ENCODE data around the gene SDHAF2. TPM values are rescaled to one million over a fixed set of nuclear protein-coding genes. Genes with fewer than 3 reads are reported as not detected.
A peak's percentile ranks its signal among the peaks of the same experiment; 100 is the strongest.

The SDHAF2 gene
- total RNA-seq, 1 experiment from 2014 or later, result 49.1 TPM

DNA sequence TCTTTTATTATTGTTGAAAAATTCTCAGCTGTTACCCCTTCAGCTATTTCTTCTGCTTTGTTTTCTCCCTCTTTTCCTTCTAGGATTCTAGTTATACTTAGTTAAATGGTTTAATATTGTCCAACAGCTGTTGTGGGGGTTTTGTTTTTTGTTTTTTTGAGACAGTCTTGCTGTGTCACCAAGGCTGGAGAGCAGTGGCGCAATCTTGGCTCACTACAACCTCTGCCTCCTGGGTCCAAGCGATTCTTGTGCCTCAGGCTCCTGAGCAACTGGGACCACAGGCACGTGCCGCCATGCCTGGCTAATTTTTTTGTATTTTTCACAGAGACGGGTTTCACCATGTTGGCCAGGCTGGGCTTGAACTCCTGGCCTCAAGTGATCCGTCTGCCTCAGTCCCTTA, 12.7 kb downstream of the SDHAF2 start:
- peaks cover 56% of the 10 kb centered on the region for H3K36me3 ChIP-seq (ENCODE audit: insufficient read depth, low read length, poor library complexity, severe bottlenecking)

DNA sequence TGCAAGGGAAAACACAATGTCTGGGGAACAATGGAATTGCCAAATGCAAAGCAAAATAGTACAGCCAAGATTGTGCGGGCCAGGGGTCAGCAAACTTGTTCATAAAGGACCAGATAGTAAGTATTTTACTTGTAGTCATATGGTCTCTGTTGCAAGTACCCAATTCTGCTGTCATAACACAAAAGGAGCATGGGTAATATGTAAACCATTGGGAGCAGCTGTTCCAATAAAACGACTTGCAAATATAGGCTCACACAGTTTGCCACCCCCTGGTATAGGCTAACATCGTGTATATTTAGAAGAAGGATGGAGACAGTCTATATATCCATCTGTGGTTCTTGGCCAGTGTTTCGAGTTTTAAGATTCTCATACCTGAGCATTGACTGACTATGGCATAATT, 15.6 kb downstream of the SDHAF2 start:
- no peaks in the 10 kb centered on the region for H3K9me3 ChIP-seq (ENCODE audit: low read depth, low read length, poor library complexity, severe bottlenecking)
- no peak for TF ChIP-seq EZH2 (IDR thresholded peaks at IDR 0.05; ENCODE audit: borderline replicate concordance, low read depth, low read length, poor library complexity, severe bottlenecking)
- TF ChIP-seq, protein P1, sequence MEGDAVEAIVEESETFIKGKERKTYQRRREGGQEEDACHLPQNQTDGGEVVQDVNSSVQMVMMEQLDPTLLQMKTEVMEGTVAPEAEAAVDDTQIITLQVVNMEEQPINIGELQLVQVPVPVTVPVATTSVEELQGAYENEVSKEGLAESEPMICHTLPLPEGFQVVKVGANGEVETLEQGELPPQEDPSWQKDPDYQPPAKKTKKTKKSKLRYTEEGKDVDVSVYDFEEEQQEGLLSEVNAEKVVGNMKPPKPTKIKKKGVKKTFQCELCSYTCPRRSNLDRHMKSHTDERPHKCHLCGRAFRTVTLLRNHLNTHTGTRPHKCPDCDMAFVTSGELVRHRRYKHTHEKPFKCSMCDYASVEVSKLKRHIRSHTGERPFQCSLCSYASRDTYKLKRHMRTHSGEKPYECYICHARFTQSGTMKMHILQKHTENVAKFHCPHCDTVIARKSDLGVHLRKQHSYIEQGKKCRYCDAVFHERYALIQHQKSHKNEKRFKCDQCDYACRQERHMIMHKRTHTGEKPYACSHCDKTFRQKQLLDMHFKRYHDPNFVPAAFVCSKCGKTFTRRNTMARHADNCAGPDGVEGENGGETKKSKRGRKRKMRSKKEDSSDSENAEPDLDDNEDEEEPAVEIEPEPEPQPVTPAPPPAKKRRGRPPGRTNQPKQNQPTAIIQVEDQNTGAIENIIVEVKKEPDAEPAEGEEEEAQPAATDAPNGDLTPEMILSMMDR (conservative IDR thresholded peaks at IDR 0.05; ENCODE audit: low read depth, low read length), result no peak
- H3K4me3 ChIP-seq (ENCODE audit: low read depth, low read length, poor library complexity, severe bottlenecking), result no peak overlapping the region
- DNase-seq (ENCODE audit: low spot score), result no peak
- no peak overlapping the region for H3K27ac ChIP-seq (ENCODE audit: low read depth, low read length, poor library complexity, severe bottlenecking)
- ChIA-PET CTCF (interaction anchor here (0.6 to 3.5 kb wide), 19 partner anchors 10 to 680 kb away, joined by 3 to 74 read pairs (median 3); partner anchors contain the start of gene LRRC10B), POLR2A (ENCODE audit: low non-redundant PET) (no interaction called here)
- peaks cover 8% of the 10 kb centered on the region for H3K4me1 ChIP-seq (ENCODE audit: insufficient read depth, low read length, poor library complexity, severe bottlenecking)
- no TSS peak for BruUV-seq (replicated peaks)
- H3K27me3 ChIP-seq (replicated peaks; ENCODE audit: insufficient read depth, low read depth, low read length, poor library complexity), result no peaks in the 10 kb centered on the region
- intact Hi-C loops (cut with micrococcal nuclease; ENCODE audit: unreplicated experiment), result loop anchor here (5.0 to 10.0 kb wide), 2 partner anchors 87 to 289 kb away; no protein-coding TSS in a partner anchor
- peaks cover 42% of the 10 kb centered on the region for H3K36me3 ChIP-seq (ENCODE audit: insufficient read depth, low read length, poor library complexity, severe bottlenecking)

More for the DNA sequence above, 12.7 kb downstream of the SDHAF2 start:
- POLR2A ChIA-PET (ENCODE audit: low non-redundant PET), result no interaction called here
- BruUV-seq (replicated peaks), result no TSS peak
- CTCF ChIA-PET, result no interaction called here
- no peak for TF ChIP-seq EZH2 (IDR thresholded peaks at IDR 0.05; ENCODE audit: borderline replicate concordance, low read depth, low read length, poor library complexity, severe bottlenecking)
- TF ChIP-seq, protein P1 (conservative IDR thresholded peaks at IDR 0.05; ENCODE audit: low read depth, low read length), result no peak
- intact Hi-C loops (cut with micrococcal nuclease; ENCODE audit: unreplicated experiment), result loop anchor here (10.0 kb wide), 1 partner anchor 292 kb away; no protein-coding TSS in a partner anchor
- peaks cover 8% of the 10 kb centered on the region for H3K4me1 ChIP-seq (ENCODE audit: insufficient read depth, low read length, poor library complexity, severe bottlenecking)
- no peak overlapping the region for H3K4me3 ChIP-seq (ENCODE audit: low read depth, low read length, poor library complexity, severe bottlenecking)
- H3K9me3 ChIP-seq (ENCODE audit: low read depth, low read length, poor library complexity, severe bottlenecking), result no peaks in the 10 kb centered on the region
- no peaks in the 10 kb centered on the region for H3K27me3 ChIP-seq (replicated peaks; ENCODE audit: insufficient read depth, low read depth, low read length, poor library complexity)
- no peak for DNase-seq (ENCODE audit: low spot score)
- H3K27ac ChIP-seq (ENCODE audit: low read depth, low read length, poor library complexity, severe bottlenecking), result no peak overlapping the region

- Histone ChIP-seq H3K4me3 (ENCODE audit: low read depth, low read length, poor library complexity, severe bottlenecking) (no peak overlapping the region), H3K4me1 (ENCODE audit: insufficient read depth, low read length, poor library complexity, severe bottlenecking) (peaks cover 8% of the 10 kb centered on the region), H3K27ac (ENCODE audit: low read depth, low read length, poor library complexity, severe bottlenecking) (peak overlapping the region; percentile 48), H3K27me3 (replicated peaks; ENCODE audit: insufficient read depth, low read depth, low read length, poor library complexity) (no peaks in the 10 kb centered on the region), H3K36me3 (ENCODE audit: insufficient read depth, low read length, poor library complexity, severe bottlenecking) (peaks cover 38% of the 10 kb centered on the region), H3K9me3 (ENCODE audit: low read depth, low read length, poor library complexity, severe bottlenecking) (no peaks in the 10 kb centered on the region)
- ChIA-PET POLR2A (ENCODE audit: low non-redundant PET) (no interaction called here), CTCF (interaction anchor here (0.6 to 3.5 kb wide), 23 partner anchors 11 to 680 kb away, joined by 3 to 74 read pairs (median 3); partner anchors contain the start of gene LRRC10B)
- no peak for TF ChIP-seq EZH2 (IDR thresholded peaks at IDR 0.05; ENCODE audit: borderline replicate concordance, low read depth, low read length, poor library complexity, severe bottlenecking)
- TF ChIP-seq, protein P1 (conservative IDR thresholded peaks at IDR 0.05; ENCODE audit: low read depth, low read length), result peak; percentile 99
- no TSS peak for BruUV-seq (replicated peaks)
- peak; percentile 97 for DNase-seq (ENCODE audit: low spot score)
- intact Hi-C loops (cut with micrococcal nuclease; ENCODE audit: unreplicated experiment), result loop anchor here (1.0 to 10.0 kb wide), 4 partner anchors 70 to 289 kb away; no protein-coding TSS in a partner anchor
Observed at GRCh38 chr11:61446211-61446651, 16.3 kb downstream of the SDHAF2 start.
